Suprapubic skin (tissue), 3 donors: ENCODE results near the gene ROBO1.

ENCODE experiments used
- CTCF ChIP-seq, 2 donors: fragments of 200-600 bp in 1 of 2; fragments of 450-650 bp in 1 of 2; sonication (generic) in 1 of 2; IDR thresholded peaks; one replicate each; pipeline ENCODE4 v1.5.1; 2016 to 2019; ENCODE audit warnings: antibody characterized with exemption in 2 of 2, mild to moderate bottlenecking in 1 of 2, moderate library complexity in 1 of 2
- POLR2A ChIP-seq, 2 donors: fragments of 450-650 bp; IDR thresholded peaks; one replicate each; pipeline ENCODE4 v1.6.1; 2017; ENCODE audit warnings: antibody characterized with exemption in 2 of 2, mild to moderate bottlenecking in 2 of 2, moderate library complexity in 2 of 2

- TF ChIP-seq CTCF (IDR thresholded peaks at IDR 0.05) (no peak), POLR2A (IDR thresholded peaks at IDR 0.05) (no peak)
These were observed 682.6 kb downstream of the ROBO1 start for GRCh38 chr3:79085171-79085570.
